ENCODE measurements around the gene ARHGAP26.

Gene ARHGAP26

GRCh38 chr5:143072734-143073133 lies 302.6 kb downstream of the ARHGAP26 start:
- Histone ChIP-seq H3K27ac (ENCODE audit: low read depth, low read length, poor library complexity, severe bottlenecking) (no peak overlapping the region), H3K4me1 (ENCODE audit: insufficient read depth, low read length, severe bottlenecking) (peaks cover under 1% of the 10 kb centered on the region), H3K9me2 (ENCODE audit: low read depth, low read length) (no peaks in the 10 kb centered on the region), H3K9ac (ENCODE audit: low read length) (no peak overlapping the region), H3K4me3 (ENCODE audit: low read depth, low read length, poor library complexity, severe bottlenecking) (no peak overlapping the region), H3K27me3 (ENCODE audit: insufficient read depth, low read length) (no peaks in the 10 kb centered on the region), H3K9me3 (ENCODE audit: low read length) (no peaks in the 10 kb centered on the region; the same call in 1 of the 2 replicates), H3K4me2 (ENCODE audit: low read length) (no peak overlapping the region), H3K79me2 (ENCODE audit: insufficient read depth, low read length) (no peaks in the 10 kb centered on the region), H2AFZ (ENCODE audit: low read length) (no peak overlapping the region), H3K36me3 (ENCODE audit: insufficient read depth, low read length) (no peaks in the 10 kb centered on the region), H4K20me1 (ENCODE audit: insufficient read depth, low read length) (no peaks in the 10 kb centered on the region), H3F3A (ENCODE audit: insufficient read depth, low read length) (no peaks in the 10 kb centered on the region)
- no peak for TF ChIP-seq EZH2 (IDR thresholded peaks at IDR 0.05; ENCODE audit: borderline replicate concordance, low read length)
- TF ChIP-seq, protein P1, sequence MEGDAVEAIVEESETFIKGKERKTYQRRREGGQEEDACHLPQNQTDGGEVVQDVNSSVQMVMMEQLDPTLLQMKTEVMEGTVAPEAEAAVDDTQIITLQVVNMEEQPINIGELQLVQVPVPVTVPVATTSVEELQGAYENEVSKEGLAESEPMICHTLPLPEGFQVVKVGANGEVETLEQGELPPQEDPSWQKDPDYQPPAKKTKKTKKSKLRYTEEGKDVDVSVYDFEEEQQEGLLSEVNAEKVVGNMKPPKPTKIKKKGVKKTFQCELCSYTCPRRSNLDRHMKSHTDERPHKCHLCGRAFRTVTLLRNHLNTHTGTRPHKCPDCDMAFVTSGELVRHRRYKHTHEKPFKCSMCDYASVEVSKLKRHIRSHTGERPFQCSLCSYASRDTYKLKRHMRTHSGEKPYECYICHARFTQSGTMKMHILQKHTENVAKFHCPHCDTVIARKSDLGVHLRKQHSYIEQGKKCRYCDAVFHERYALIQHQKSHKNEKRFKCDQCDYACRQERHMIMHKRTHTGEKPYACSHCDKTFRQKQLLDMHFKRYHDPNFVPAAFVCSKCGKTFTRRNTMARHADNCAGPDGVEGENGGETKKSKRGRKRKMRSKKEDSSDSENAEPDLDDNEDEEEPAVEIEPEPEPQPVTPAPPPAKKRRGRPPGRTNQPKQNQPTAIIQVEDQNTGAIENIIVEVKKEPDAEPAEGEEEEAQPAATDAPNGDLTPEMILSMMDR (IDR thresholded peaks at IDR 0.05; ENCODE audit: low read length): no peak

GRCh38 chr5:143073766-143074165 lies 303.6 kb downstream of the ARHGAP26 start:
- no peak overlapping the region for H3K4me2 ChIP-seq (ENCODE audit: low read length)
- H3F3A ChIP-seq (ENCODE audit: insufficient read depth, low read length): no peaks in the 10 kb centered on the region
- H3K4me3 ChIP-seq (ENCODE audit: low read depth, low read length, poor library complexity, severe bottlenecking): no peak overlapping the region
- no peaks in the 10 kb centered on the region for H4K20me1 ChIP-seq (ENCODE audit: insufficient read depth, low read length)
- no peak overlapping the region for H3K9ac ChIP-seq (ENCODE audit: low read length)
- H3K27me3 ChIP-seq (ENCODE audit: insufficient read depth, low read length): no peaks in the 10 kb centered on the region
- H3K9me3 ChIP-seq (ENCODE audit: low read length): no peaks in the 10 kb centered on the region; the same call in 1 of the 2 replicates
- no peaks in the 10 kb centered on the region for H3K9me2 ChIP-seq (ENCODE audit: low read depth, low read length)
- H3K79me2 ChIP-seq (ENCODE audit: insufficient read depth, low read length): no peaks in the 10 kb centered on the region
- TF ChIP-seq, protein P1 (IDR thresholded peaks at IDR 0.05; ENCODE audit: low read length): no peak
- no peak for TF ChIP-seq EZH2 (IDR thresholded peaks at IDR 0.05; ENCODE audit: borderline replicate concordance, low read length)
- no peak overlapping the region for H3K27ac ChIP-seq (ENCODE audit: low read depth, low read length, poor library complexity, severe bottlenecking)
- peaks cover 2% of the 10 kb centered on the region for H3K4me1 ChIP-seq (ENCODE audit: insufficient read depth, low read length, severe bottlenecking)
- H3K36me3 ChIP-seq (ENCODE audit: insufficient read depth, low read length): no peaks in the 10 kb centered on the region
- no peak overlapping the region for H2AFZ ChIP-seq (ENCODE audit: low read length)

- no peaks in the 10 kb centered on the region; the same call in 1 of the 2 replicates for H3K9me3 ChIP-seq (ENCODE audit: low read length)
- H4K20me1 ChIP-seq (ENCODE audit: insufficient read depth, low read length): no peaks in the 10 kb centered on the region
- H2AFZ ChIP-seq (ENCODE audit: low read length): no peak overlapping the region
- no peak overlapping the region for H3K4me3 ChIP-seq (ENCODE audit: low read depth, low read length, poor library complexity, severe bottlenecking)
- no peak overlapping the region for H3K4me2 ChIP-seq (ENCODE audit: low read length)
- H3K27me3 ChIP-seq (ENCODE audit: insufficient read depth, low read length): no peaks in the 10 kb centered on the region
- H3K27ac ChIP-seq (ENCODE audit: low read depth, low read length, poor library complexity, severe bottlenecking): no peak overlapping the region
- TF ChIP-seq EZH2 (IDR thresholded peaks at IDR 0.05; ENCODE audit: borderline replicate concordance, low read length): no peak
- TF ChIP-seq, protein P1 (IDR thresholded peaks at IDR 0.05; ENCODE audit: low read length): no peak
- H3K9me2 ChIP-seq (ENCODE audit: low read depth, low read length): no peaks in the 10 kb centered on the region
- no peaks in the 10 kb centered on the region for H3F3A ChIP-seq (ENCODE audit: insufficient read depth, low read length)
- no peaks in the 10 kb centered on the region for H3K79me2 ChIP-seq (ENCODE audit: insufficient read depth, low read length)
- H3K4me1 ChIP-seq (ENCODE audit: insufficient read depth, low read length, severe bottlenecking): peaks cover 7% of the 10 kb centered on the region
- no peak overlapping the region for H3K9ac ChIP-seq (ENCODE audit: low read length)
- H3K36me3 ChIP-seq (ENCODE audit: insufficient read depth, low read length): no peaks in the 10 kb centered on the region
Measured at GRCh38 chr5:143074414-143074996, 304.3 kb downstream of the ARHGAP26 start.
